K562 (cell line): ENCODE data around the gene KCNQ2. TPM values are rescaled to one million over a fixed set of nuclear protein-coding genes. Genes with fewer than 3 reads are reported as not detected.

Experiments used
- ATAC-seq: fragments of 200-7000 bp; cut with Tn5 transposase; 3 replicates; pipeline ENCODE4 v1.9.1; 2020; ENCODE audit warnings: moderate library complexity
- BruUV-seq: library from RNA; stranded (reverse); fragments of 400-500 nt; replicated peaks from 2 replicates; lab custom pipeline; 2021; lab: Mats Ljungman, UMichigan
- CTCF ChIA-PET: fragments of 300-600 bp; formaldehyde crosslinking; extraction: SDS; loops from one replicate; lab custom pipeline; 2021; ENCODE audit warnings: low intra/inter-chr PET ratio; lab: Yijun Ruan, JAX
- POLR2A ChIA-PET: fragments of 300-600, 350-650 bp; sonication (Branson Sonifier 250); formaldehyde crosslinking; extraction: SDS; loops from one replicate; lab custom pipeline; 2021; ENCODE audit warnings: antibody characterized with exemption, inconsistent platforms; lab: Yijun Ruan, JAX
- DNase-seq, 4 experiments: peaks; one replicate each; pipeline versions ENCODE4 v3.0.0 to v3.0.0-alpha.2; 2011 to 2018; ENCODE audit warnings: low spot score in 3 of 4, mixed read lengths in 3 of 4; ENCODE audit errors: extremely low read depth in 1 of 4
- FAIRE-seq: peaks from 2 replicates; lab custom pipeline; 2011; peaks lifted over from hg19 to GRCh38; lab: Jason Lieb, UNC
- H2AFZ ChIP-seq: 2 replicates; pipeline ENCODE4 v1.6.0; 2011; ENCODE audit warnings: low read depth, low read length, control low read depth, inconsistent platforms
- H3K27ac ChIP-seq: fragments of 200-600 bp; 3 replicates; pipeline ENCODE4 v1.8.0; 2011; ENCODE audit warnings: low read depth, mild to moderate bottlenecking, control low read depth, inconsistent platforms, low read length, moderate library complexity, mixed read lengths; ENCODE audit errors: extremely low read depth
- H3K27me3 ChIP-seq, 2 experiments: fragments of 300-600 bp in 1 of 2; 2 replicates in 1 of 2; 3 replicates in 1 of 2; pipeline versions ENCODE4 v1.6.0 to v1.8.0; 2011; ENCODE audit warnings: inconsistent platforms in 2 of 2, low read length in 2 of 2, mild to moderate bottlenecking in 1 of 2, mixed read lengths in 1 of 2, moderate library complexity in 1 of 2; ENCODE audit not compliant: control insufficient read depth in 2 of 2, insufficient read depth in 2 of 2
- H3K36me3 ChIP-seq: fragments of 300-600 bp; 3 replicates; pipeline ENCODE4 v1.8.0; 2011; ENCODE audit warnings: mild to moderate bottlenecking, low read length, inconsistent platforms; ENCODE audit not compliant: control insufficient read depth, insufficient read depth
- H3K4me1 ChIP-seq, 2 experiments: fragments of 200-600 bp in 1 of 2; replicated peaks in 1 of 2; 2 replicates in 1 of 2; 3 replicates in 1 of 2; pipeline versions ENCODE4 v1.5.1 to v1.8.0; 2011; ENCODE audit warnings: inconsistent platforms in 2 of 2, low read length in 2 of 2, mild to moderate bottlenecking in 1 of 2, mixed read lengths in 1 of 2, moderate library complexity in 1 of 2; ENCODE audit not compliant: control insufficient read depth in 2 of 2, insufficient read depth in 2 of 2
- H3K4me2 ChIP-seq: 2 replicates; pipeline ENCODE4 v1.6.1; 2011; ENCODE audit warnings: low read length, control low read depth, inconsistent platforms, mixed read lengths; ENCODE audit not compliant: insufficient read depth
- H3K4me3 ChIP-seq: fragments of 200-600 bp; sonication (generic), shearing (Covaris generic); 2 replicates; pipeline ENCODE4 v1.5.1; 2016; ENCODE audit warnings: control low read depth, inconsistent platforms
- H3K79me2 ChIP-seq: fragments of 200-600 bp; 3 replicates; pipeline ENCODE4 v1.8.0; 2011; ENCODE audit warnings: low read length, inconsistent platforms; ENCODE audit not compliant: control insufficient read depth, insufficient read depth
- H3K9ac ChIP-seq, 2 experiments: 2 replicates each; pipeline versions ENCODE4 v1.6.0 to v1.6.1; 2011; ENCODE audit warnings: low read depth in 2 of 2, low read length in 2 of 2, control low read depth in 1 of 2, inconsistent platforms in 1 of 2, mild to moderate bottlenecking in 1 of 2, mixed read lengths in 1 of 2; ENCODE audit not compliant: insufficient read depth in 1 of 2
- H3K9me1 ChIP-seq: one replicate; pipeline ENCODE4 v1.6.0; 2011; ENCODE audit warnings: inconsistent platforms, mild to moderate bottlenecking, low read length, moderate library complexity; ENCODE audit not compliant: control insufficient read depth, insufficient read depth
- H3K9me3 ChIP-seq: replicated peaks from 2 replicates; pipeline ENCODE4 v1.5.1; 2011; ENCODE audit warnings: low read depth, low read length, inconsistent platforms; ENCODE audit not compliant: control insufficient read depth, insufficient read depth
- H4K20me1 ChIP-seq: replicated peaks from 2 replicates; pipeline ENCODE4 v1.6.1; 2011; ENCODE audit warnings: low read length, inconsistent platforms, mixed read lengths; ENCODE audit not compliant: control insufficient read depth, insufficient read depth
- BCL6 ChIP-seq: fragments of 250-450 bp; sonication (Bioruptor Pico); IDR thresholded peaks from 2 replicates; pipeline ENCODE4 v1.4.0; 2020
- BRF1 ChIP-seq: IDR thresholded peaks from 3 replicates; pipeline ENCODE4 v1.6.1; 2011; ENCODE audit warnings: borderline replicate concordance, mild to moderate bottlenecking; ENCODE audit not compliant: insufficient read length; ENCODE audit errors: extremely low read depth
- DIDO1 ChIP-seq: fragments of 450-650 bp; IDR thresholded peaks from 2 replicates; pipeline ENCODE4 v1.6.1; 2016; ENCODE audit warnings: low read depth, missing biosample characterization, missing genetic modification characterization
- DPF2 ChIP-seq: fragments of 450-650 bp; IDR thresholded peaks from 2 replicates; pipeline ENCODE4 v1.6.1; 2016
- KAT7 ChIP-seq: sonication (generic); formaldehyde crosslinking; IDR thresholded peaks from 2 replicates; pipeline ENCODE4 v1.8.0; 2022; ENCODE audit warnings: missing genetic modification reagents, mild to moderate bottlenecking, borderline replicate concordance
- MTA1 ChIP-seq: fragments of 450-650 bp; IDR thresholded peaks from 2 replicates; pipeline ENCODE4 v1.6.1; 2017; ENCODE audit warnings: borderline replicate concordance
- MYC ChIP-seq, 2 experiments: fragments of 250-450 bp in 1 of 2; sonication (Bioruptor Pico) in 1 of 2; IDR thresholded peaks; 2 replicates each; pipeline versions ENCODE4 v1.5.1 to v1.6.1; 2012 to 2021; ENCODE audit warnings: low read depth in 2 of 2, borderline replicate concordance in 1 of 2, improper control_type of control experiment in 1 of 2, low read length in 1 of 2, mild to moderate bottlenecking in 1 of 2, moderate library complexity in 1 of 2
- NFYB ChIP-seq: IDR thresholded peaks from 2 replicates; pipeline ENCODE4 v1.6.1; 2011; ENCODE audit warnings: mild to moderate bottlenecking, moderate library complexity; ENCODE audit not compliant: insufficient read length; ENCODE audit errors: extremely low read depth
- NR1H2 ChIP-seq: sonication (generic); formaldehyde crosslinking; IDR thresholded peaks from 2 replicates; pipeline ENCODE4 v1.4.0; 2020; ENCODE audit warnings: mild to moderate bottlenecking, missing genetic modification reagents
- NR3C1 ChIP-seq: sonication (generic); formaldehyde crosslinking; IDR thresholded peaks from 2 replicates; pipeline ENCODE4 v1.8.1; 2022; ENCODE audit warnings: missing genetic modification reagents
- POLR2AphosphoS5 ChIP-seq: IDR thresholded peaks from 2 replicates; pipeline ENCODE4 v1.6.1; 2011; ENCODE audit warnings: mild to moderate bottlenecking, low read depth, low read length, moderate library complexity; ENCODE audit not compliant: control insufficient read depth, insufficient read depth
- TBP ChIP-seq: optimal IDR thresholded peaks from 2 replicates; pipeline ENCODE3; 2011; ENCODE audit warnings: low read depth, low read length, improper control_type of control experiment
- TOE1 ChIP-seq, 2 experiments: fragments of 450-650 bp in 1 of 2; sonication (generic) in 1 of 2; formaldehyde crosslinking in 1 of 2; IDR thresholded peaks; 2 replicates each; pipeline versions ENCODE4 v1.7.1 to v1.8.0; 2016 to 2022; ENCODE audit warnings: borderline replicate concordance in 2 of 2, mild to moderate bottlenecking in 2 of 2, antibody characterized with exemption in 1 of 2, inconsistent platforms in 1 of 2, low read depth in 1 of 2, missing genetic modification reagents in 1 of 2, moderate library complexity in 1 of 2
- WHSC1 ChIP-seq: IDR thresholded peaks from one replicate; pipeline ENCODE4 v1.6.1; 2012; ENCODE audit warnings: low read length, control low read depth, inconsistent platforms
- ZNF274 ChIP-seq: IDR thresholded peaks from 2 replicates; pipeline ENCODE4 v1.6.1; 2011; ENCODE audit warnings: low read depth, mild to moderate bottlenecking, low read length, moderate library complexity, borderline replicate concordance
- ZNF347 ChIP-seq: fragments of 450-650 bp; formaldehyde crosslinking; IDR thresholded peaks from 2 replicates; pipeline ENCODE4 v1.4.0; 2020; ENCODE audit warnings: low read depth, mild to moderate bottlenecking, moderate library complexity
- WGBS: fragments of 100-300 bp; shearing (Covaris generic); methylation state at CpG from one replicate; pipeline ENCODE4 v1.1.6; 2016; ENCODE audit warnings: low coverage, mixed read lengths; ENCODE audit not compliant: insufficient coverage; ENCODE audit errors: missing lambda C conversion rate; 5-methylcytosine and 5-hydroxymethylcytosine counted together
- in situ Hi-C: fragments of 300-500 bp; cut with MboI; formaldehyde crosslinking; loops from 4 replicates; pipeline ENCODE4 v1.15.0; 2018; ENCODE audit warnings: inconsistent platforms, mixed read lengths
- intact Hi-C: fragments of 100-400 bp; cut with micrococcal nuclease; formaldehyde crosslinking; loops from 2 replicates; pipeline ENCODE4 v1.14.2; 2022
- polyA plus RNA-seq, 8 experiments: library from polyadenylated mRNA; depleted of rRNA in 4 of 8; stranded (reverse) in 5 of 8; unstranded in 3 of 8; fragments of >200 nt; fragmentation: Nextera tagmentation in 2 of 8; fragmentation: Illumina TruSeq in 1 of 8; extraction: Ambion mirVana in 2 of 8; extraction: Trizol in 1 of 8; gene quantifications; 2 replicates each; pipeline versions ENCODE4 v1.2.1 to v1.2.3, GENCODE V29; 2011 to 2014; ENCODE audit warnings: inconsistent platforms in 1 of 8, missing spikeins in 1 of 8
- total RNA-seq, 7 experiments: library from RNA; depleted of rRNA in 6 of 7; stranded (reverse); fragments of >200 nt in 6 of 7; fragmentation: Illumina TruSeq in 2 of 7; extraction: Trizol in 2 of 7; gene quantifications; 2 replicates each; pipeline versions ENCODE4 v1.2.1 to v1.2.3, GENCODE V29; 2011 to 2021; ENCODE audit warnings: low replicate concordance in 1 of 7
- TF ChIP-seq, protein P1 (sequence below): sonication (generic); formaldehyde crosslinking; IDR thresholded peaks from 2 replicates; pipeline ENCODE4 v1.8.0; 2022; ENCODE audit warnings: missing genetic modification reagents, mild to moderate bottlenecking, borderline replicate concordance
- TF ChIP-seq, protein P2 (sequence below): fragments of 250-450 bp; sonication (Bioruptor Pico); IDR thresholded peaks from 2 replicates; pipeline ENCODE4 v1.8.0; 2021; ENCODE audit warnings: moderate library complexity, mild to moderate bottlenecking, inconsistent platforms

Gene KCNQ2
- total and polyA plus RNA-seq, 9 of the 15 experiments (the other 6 are each of a cell fraction or from before 2014, with no cell fraction given) = 0.13 to 0.16 TPM; not detected in 7

DNA sequence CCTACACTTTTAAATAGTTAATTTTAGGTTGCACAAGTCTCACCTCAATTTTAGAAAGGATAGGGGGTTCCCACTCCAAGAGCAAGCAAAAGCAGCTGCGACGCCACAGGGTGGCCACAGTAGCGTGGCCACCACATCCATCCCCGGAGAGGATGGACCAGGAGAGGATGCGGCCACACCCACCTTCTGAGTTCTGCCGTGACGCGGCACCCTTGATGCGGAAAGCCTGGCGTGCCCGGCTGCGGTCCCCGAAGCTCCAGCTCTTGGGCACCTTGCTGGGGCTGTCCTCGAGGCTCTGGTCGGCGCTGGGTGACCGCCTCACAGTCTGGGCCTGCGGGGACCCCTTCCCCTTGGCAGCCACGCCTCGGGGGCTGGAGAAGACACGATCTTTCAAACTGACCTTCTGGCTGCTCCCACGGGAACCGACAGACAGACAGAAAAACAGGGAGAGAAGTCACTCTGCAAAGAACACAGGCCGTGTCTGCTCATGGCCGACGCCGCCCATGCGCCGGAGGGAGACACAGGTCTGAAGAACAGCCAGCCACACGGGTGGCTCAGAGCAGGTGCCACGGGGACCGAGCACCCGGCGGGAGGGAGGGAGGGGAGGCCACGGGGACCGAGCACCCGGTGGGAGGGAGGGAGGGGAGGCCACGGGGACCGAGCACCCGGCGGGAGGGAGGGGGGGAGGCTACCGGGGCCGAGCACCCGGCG lies 57.6 kb downstream of the KCNQ2 start:
- H3K27ac ChIP-seq = no peak overlapping the region
- H3K4me3 ChIP-seq = no peak overlapping the region
- H4K20me1 ChIP-seq = no peaks in the 10 kb centered on the region; the same call in none of the 2 replicates
- H3K4me1 ChIP-seq = peaks cover 0 to 58% of the 10 kb centered on the region in 2 experiments; a peak in 2 of 5 replicates
- H3K36me3 ChIP-seq = no peaks in the 10 kb centered on the region
- H3K9me3 ChIP-seq = no peaks in the 10 kb centered on the region
- ATAC-seq (no peak), FAIRE-seq (no peak), DNase-seq (peak in 1 of 4 experiments; percentile 31)
- ChIA-PET CTCF (no interaction called here), POLR2A (no interaction called here)
- no peak overlapping the region for H3K4me2 ChIP-seq
- H3K9ac ChIP-seq = no peak overlapping the region
- intact Hi-C loops = no loop called here
- BruUV-seq = no TSS peak
- no peaks in the 10 kb centered on the region for H3K79me2 ChIP-seq
- WGBS = 6% methylated on average over 28 of the region's 45 CpGs
- H3K27me3 ChIP-seq = peaks cover 50 to 95% of the 10 kb centered on the region in 2 experiments; a peak in 4 of 5 replicates
- in situ Hi-C loops = no loop called here
- no peaks in the 10 kb centered on the region for H3K9me1 ChIP-seq
- no peak overlapping the region for H2AFZ ChIP-seq
- TF ChIP-seq NFYB = no peak
- TF ChIP-seq DIDO1 (tag) = no peak
- no peak for TF ChIP-seq TOE1 (IDR thresholded peaks at IDR 0.05; ENCODE audit: borderline replicate concordance)
- TF ChIP-seq TOE1 (CRISPR knock-in tag; IDR thresholded peaks at IDR 0.05; ENCODE audit: borderline replicate concordance, low read depth) = no peak
- no peak for TF ChIP-seq KAT7 (CRISPR knock-in tag)
- TF ChIP-seq BCL6 (CRISPR knock-in tag) = no peak
- TF ChIP-seq WHSC1 = no peak
- TF ChIP-seq ZNF274 = no peak
- no peak for TF ChIP-seq MTA1
- no peak for TF ChIP-seq TBP
- no peak for TF ChIP-seq MYC (IDR thresholded peaks at IDR 0.05; ENCODE audit: low read depth, low read length)
- TF ChIP-seq MYC (CRISPR knock-in tag; IDR thresholded peaks at IDR 0.05; ENCODE audit: borderline replicate concordance, low read depth) = no peak
- TF ChIP-seq, protein P1, sequence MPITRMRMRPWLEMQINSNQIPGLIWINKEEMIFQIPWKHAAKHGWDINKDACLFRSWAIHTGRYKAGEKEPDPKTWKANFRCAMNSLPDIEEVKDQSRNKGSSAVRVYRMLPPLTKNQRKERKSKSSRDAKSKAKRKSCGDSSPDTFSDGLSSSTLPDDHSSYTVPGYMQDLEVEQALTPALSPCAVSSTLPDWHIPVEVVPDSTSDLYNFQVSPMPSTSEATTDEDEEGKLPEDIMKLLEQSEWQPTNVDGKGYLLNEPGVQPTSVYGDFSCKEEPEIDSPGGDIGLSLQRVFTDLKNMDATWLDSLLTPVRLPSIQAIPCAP (CRISPR knock-in tag) = no peak
- no peak for TF ChIP-seq NR1H2 (CRISPR knock-in tag)
- TF ChIP-seq, protein P2, sequence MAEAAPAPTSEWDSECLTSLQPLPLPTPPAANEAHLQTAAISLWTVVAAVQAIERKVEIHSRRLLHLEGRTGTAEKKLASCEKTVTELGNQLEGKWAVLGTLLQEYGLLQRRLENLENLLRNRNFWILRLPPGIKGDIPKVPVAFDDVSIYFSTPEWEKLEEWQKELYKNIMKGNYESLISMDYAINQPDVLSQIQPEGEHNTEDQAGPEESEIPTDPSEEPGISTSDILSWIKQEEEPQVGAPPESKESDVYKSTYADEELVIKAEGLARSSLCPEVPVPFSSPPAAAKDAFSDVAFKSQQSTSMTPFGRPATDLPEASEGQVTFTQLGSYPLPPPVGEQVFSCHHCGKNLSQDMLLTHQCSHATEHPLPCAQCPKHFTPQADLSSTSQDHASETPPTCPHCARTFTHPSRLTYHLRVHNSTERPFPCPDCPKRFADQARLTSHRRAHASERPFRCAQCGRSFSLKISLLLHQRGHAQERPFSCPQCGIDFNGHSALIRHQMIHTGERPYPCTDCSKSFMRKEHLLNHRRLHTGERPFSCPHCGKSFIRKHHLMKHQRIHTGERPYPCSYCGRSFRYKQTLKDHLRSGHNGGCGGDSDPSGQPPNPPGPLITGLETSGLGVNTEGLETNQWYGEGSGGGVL (CRISPR knock-in tag) = no peak
- TF ChIP-seq BRF1 = no peak
- TF ChIP-seq POLR2AphosphoS5 = no peak
- TF ChIP-seq NR3C1 (CRISPR knock-in tag) = no peak
- no peak for TF ChIP-seq ZNF347
- TF ChIP-seq DPF2 = no peak
